GM12801 (cell line): ENCODE data around the gene ZNF296.

ENCODE experiments used
- TF ChIP-seq, protein P1 (sequence below): IDR thresholded peaks from one replicate; pipeline ENCODE4 v1.5.1; 2011; ENCODE audit warnings: control low read depth; ENCODE audit not compliant: insufficient read length; ENCODE audit errors: extremely low read depth

ZNF296 gene

DNA sequence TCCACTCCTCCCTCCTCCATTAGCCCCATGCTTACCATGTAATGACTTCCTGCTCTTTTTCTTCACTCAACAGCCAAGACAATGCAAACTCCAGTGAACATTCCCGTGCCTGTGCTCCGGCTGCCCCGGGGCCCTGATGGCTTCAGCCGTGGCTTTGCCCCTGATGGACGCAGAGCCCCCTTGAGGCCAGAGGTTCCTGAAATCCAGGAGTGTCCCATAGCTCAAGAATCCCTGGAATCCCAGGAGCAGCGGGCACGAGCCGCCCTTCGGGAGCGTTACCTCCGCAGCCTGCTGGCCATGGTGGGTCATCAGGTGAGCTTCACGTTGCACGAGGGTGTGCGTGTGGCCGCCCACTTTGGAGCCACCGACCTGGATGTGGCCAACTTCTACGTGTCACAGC is 13.8 kb upstream of the ZNF296 start:
- TF ChIP-seq, protein P1, sequence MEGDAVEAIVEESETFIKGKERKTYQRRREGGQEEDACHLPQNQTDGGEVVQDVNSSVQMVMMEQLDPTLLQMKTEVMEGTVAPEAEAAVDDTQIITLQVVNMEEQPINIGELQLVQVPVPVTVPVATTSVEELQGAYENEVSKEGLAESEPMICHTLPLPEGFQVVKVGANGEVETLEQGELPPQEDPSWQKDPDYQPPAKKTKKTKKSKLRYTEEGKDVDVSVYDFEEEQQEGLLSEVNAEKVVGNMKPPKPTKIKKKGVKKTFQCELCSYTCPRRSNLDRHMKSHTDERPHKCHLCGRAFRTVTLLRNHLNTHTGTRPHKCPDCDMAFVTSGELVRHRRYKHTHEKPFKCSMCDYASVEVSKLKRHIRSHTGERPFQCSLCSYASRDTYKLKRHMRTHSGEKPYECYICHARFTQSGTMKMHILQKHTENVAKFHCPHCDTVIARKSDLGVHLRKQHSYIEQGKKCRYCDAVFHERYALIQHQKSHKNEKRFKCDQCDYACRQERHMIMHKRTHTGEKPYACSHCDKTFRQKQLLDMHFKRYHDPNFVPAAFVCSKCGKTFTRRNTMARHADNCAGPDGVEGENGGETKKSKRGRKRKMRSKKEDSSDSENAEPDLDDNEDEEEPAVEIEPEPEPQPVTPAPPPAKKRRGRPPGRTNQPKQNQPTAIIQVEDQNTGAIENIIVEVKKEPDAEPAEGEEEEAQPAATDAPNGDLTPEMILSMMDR, result no peak

DNA sequence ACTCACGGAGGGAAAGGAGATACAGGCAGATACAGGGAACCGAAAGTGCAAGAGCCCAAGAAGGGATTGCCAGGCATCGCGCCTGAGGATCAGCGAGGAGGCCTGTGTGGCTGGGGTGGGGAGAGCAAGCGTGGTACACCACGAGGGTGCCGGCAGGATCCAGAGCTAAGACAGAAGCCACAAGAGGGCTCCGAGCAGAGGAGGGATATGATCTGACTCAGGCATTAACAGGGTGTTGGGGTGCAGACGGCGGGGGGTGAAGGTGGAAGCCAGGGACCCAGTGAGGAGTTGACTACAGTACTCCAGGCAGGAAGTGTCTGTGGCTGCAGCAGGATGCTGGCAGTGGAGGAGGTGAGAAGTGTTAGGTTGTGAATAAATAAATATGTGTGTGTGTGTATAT is 11.3 kb upstream of the ZNF296 start:
- TF ChIP-seq, protein P1, result no peak

DNA sequence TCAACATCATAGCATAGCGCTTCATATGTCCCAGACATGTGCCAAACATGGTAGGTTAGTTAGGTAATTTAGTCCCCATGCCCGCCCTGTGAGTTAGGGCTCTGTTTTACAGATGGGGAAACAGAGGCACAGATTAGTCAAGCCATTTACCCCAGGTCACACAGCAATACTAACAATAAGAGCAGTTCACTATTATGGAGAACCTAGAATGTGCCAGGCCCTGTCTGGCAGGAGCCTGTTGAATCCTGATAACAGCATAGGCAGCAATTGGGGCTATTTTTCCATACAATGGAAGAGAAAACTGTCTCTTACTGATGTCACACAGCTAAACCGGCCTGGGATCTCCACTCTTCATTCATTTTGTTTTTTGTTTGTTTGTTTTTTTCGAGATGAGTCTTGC is 10.2 kb upstream of the ZNF296 start:
- TF ChIP-seq, protein P1, result no peak

DNA sequence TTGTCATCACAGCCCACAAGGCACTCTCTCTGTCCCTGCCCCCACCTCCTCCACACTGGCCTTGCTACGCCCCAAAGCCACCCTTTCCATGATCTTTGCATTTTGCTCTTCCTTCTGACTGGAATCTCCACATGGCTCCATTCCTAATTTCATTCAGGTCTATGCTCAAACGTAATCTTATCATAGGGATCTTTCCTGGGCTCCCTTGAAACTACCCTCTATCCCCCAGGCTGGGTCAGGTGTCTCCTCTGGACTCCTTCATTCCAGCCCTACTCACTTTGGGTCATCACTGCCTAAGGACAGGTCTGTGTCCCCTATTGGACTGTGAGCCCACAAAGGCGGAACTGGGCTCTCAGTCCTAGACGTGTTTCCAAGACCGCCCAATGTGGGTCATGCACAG is 5.9 kb upstream of the ZNF296 start:
- TF ChIP-seq, protein P1, result no peak

DNA sequence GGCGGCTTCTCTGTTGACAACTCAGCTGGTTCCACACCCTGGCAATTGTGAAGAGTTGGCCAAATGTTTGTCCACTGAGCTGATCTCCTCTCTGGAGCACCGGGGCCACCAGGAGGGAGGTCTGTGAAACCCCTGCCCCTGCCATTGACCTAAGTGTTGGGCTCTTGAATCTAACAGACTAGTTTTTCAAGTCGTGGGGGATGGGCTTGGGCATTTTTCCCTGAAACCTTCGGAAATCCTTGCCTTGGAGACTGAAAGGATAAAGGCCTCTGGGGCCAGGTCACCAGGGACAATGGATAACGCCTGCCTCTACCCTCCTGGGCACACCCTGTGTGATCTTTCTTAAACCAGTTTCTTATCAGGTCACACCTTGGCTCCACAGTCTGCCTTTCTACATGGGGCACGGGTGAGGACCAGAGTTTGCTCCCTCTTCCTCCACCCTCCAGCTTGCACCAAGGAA is 3.7 kb upstream of the ZNF296 start:
- TF ChIP-seq, protein P1, result no peak

DNA sequence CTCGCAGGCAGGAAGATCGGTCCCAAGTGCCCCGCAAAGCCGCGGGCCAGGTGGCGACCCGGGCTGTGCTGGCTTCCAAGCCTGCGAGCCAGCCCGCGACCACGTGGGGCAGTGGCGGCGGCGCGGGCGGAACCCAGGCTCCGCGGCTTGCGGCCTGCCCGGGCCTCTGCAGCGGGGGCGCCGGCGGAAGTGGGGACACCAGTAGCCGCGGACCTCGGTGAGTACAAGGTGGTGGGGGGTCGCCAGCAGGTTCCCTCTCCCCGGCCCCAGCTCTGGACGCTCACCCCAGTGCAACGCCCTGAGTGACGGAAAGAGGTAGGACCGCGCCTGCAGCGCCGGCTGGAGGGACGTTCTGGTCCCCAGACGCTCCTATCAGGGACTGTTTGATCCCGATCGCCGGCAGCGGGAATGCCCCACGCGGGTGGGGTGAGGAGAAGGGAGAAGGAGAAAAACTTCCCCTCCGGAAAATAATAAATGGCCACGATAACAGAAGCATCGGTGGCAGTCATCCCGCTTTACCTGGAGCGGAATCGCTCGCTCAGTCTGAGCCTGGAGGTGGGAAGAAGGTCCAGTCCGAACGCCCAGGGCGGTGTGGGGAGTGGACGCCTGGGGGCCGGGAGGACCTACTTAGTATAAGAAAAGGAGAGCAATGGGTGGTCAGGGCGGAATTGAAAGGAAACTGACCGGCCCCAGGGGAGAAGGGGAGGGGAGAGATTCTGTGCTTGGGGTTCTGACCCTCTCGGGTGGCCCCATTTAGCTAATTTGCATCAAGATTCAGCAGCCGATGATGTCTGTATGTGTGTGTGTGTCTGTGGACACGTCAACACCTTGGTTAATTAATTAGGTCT is 3.0 kb upstream of the ZNF296 start, which contains the start of gene GEMIN7:
Gene GEMIN7, plus strand, starts transcription at position 198 of the 848 bp plus-strand sequence. CDS start 10,855 bp downstream, outside the sequence.
- TF ChIP-seq, protein P1, result no peak

DNA sequence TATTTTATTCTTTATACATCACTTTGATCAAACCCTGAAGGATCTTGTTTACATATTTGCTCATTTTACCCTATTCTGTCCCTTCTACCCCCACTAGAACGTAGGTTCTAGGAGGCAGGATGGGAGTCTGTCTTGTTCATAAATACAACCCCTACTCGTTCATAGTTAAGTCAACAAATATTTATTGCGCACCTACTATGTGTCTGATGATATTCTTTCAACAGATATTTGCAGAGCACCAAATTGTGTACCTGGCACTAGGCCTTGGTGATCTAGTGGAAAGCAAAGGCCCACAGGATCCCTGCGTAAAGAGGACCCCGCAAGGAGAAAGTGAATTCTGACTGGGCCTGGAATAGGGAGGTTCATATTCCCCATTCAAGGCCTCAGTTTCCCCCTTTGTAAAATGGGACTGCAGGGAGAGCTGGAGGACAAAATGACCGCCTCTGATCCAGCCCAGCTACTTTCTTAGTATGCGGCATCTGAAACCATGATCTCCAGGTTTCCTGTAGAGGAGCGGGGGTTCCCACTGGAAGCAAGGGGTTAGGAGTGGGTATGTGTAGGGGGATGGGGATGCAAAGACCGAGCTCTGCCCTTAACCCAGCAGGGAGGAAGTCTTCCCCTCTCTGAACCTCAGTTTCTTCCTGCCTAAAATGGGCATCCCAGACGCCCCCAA is 2.2 kb upstream of the ZNF296 start:
- TF ChIP-seq, protein P1, result no peak
